ENCODE measurements around the gene RPS27L.

RPS27L gene

DNA sequence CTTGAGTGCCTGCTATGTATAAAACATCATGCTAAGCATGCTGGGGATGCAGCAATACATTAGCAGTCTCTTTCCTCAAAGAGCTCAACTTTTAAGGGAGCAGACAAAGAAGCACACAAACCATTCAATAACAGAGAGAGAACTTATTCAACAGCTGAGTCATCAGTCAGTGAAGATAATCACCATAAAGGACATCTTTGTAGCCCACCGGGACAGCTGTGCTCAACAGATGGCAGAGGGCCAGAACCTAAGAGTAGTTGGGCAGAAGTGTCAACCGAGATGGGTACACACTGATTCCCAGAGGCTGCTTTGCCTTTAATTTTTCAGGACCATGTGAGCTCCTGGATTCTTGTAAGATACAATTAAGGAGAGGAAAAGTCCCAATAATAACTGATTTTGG lies 27.9 kb upstream of the RPS27L start:
- no peak overlapping the region for H3K4me3 ChIP-seq (ENCODE audit: low read depth, low read length)
- no peak overlapping the region for H3K27ac ChIP-seq (ENCODE audit: extremely low read depth, low read depth, low read length)
- H3K36me3 ChIP-seq (ENCODE audit: control insufficient read depth in 2 of 2, insufficient read depth in 1 of 2, low read length in 2 of 2), result no peaks in the 10 kb centered on the region
- H3K4me1 ChIP-seq (ENCODE audit: control insufficient read depth, insufficient read depth, low read length), result no peaks in the 10 kb centered on the region
- no peaks in the 10 kb centered on the region for H3K9me3 ChIP-seq (ENCODE audit: control insufficient read depth, insufficient read depth, low read depth, low read length)
- no peak for TF ChIP-seq MYNN (tag by site-specific recombination; IDR thresholded peaks at IDR 0.05; ENCODE audit: borderline replicate concordance)
- TF ChIP-seq IKZF3 (tag by site-specific recombination; IDR thresholded peaks at IDR 0.05), result no peak
- no peak for TF ChIP-seq ZNF473 (tag by site-specific recombination; IDR thresholded peaks at IDR 0.05)
- TF ChIP-seq REPIN1 (tag by site-specific recombination; IDR thresholded peaks at IDR 0.05; ENCODE audit: low read depth), result no peak
- TF ChIP-seq SALL2 (tag by site-specific recombination; IDR thresholded peaks at IDR 0.05; ENCODE audit: borderline replicate concordance), result no peak
- TF ChIP-seq ZNF223 (tag by site-specific recombination; IDR thresholded peaks at IDR 0.05), result no peak
- no peak for TF ChIP-seq ZNF175 (tag by site-specific recombination; IDR thresholded peaks at IDR 0.05)
- ChIA-PET POLR2A (interaction anchor here (0.6 kb wide), 1 partner anchor 63 kb away, joined by 3 read pairs; the partner anchor contains the start of gene LACTB), CTCF (no interaction called here)

DNA sequence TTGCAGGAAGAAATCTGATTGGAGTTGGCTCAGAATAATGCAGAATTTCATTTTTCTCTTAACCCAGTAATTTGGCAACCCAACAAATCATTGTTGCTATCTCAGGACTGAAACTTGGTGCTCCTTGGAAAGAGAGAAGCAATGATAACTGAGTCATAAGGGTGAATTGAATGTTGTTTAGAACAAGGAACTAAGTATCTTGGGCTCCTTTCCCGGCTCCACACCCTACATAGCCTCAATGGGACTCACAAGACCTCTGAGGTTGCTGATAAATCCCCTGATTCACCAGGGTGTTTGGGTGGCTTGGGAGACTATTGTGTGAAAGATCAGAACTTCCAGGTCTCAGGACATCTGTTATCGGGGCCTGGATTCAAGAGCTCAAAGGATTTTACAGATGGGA lies 24.4 kb upstream of the RPS27L start:
- ChIA-PET CTCF (no interaction called here), POLR2A (interaction anchor here (1.5 kb wide), 1 partner anchor 24 kb away, joined by 3 read pairs; the partner anchor contains the start of gene RPS27L)
- Histone ChIP-seq H3K4me3 (ENCODE audit: low read depth, low read length) (no peak overlapping the region), H3K36me3 (ENCODE audit: control insufficient read depth in 2 of 2, insufficient read depth in 1 of 2, low read length in 2 of 2) (no peaks in the 10 kb centered on the region), H3K27ac (ENCODE audit: extremely low read depth, low read depth, low read length) (no peak overlapping the region), H3K9me3 (ENCODE audit: control insufficient read depth, insufficient read depth, low read depth, low read length) (no peaks in the 10 kb centered on the region), H3K4me1 (ENCODE audit: control insufficient read depth, insufficient read depth, low read length) (0 out of 2 replicates have a peak, but pooled peaks cover 2% of the 10 kb centered on the region)
- TF ChIP-seq ZNF202 (tag by site-specific recombination; IDR thresholded peaks at IDR 0.05; ENCODE audit: borderline replicate concordance), result no peak
- no peak for TF ChIP-seq ZNF660 (tag by site-specific recombination; IDR thresholded peaks at IDR 0.05)
- no peak for TF ChIP-seq ZNF426 (tag by site-specific recombination; IDR thresholded peaks at IDR 0.05)
- TF ChIP-seq ZNF146 (tag by site-specific recombination; IDR thresholded peaks at IDR 0.05), result no peak
- no peak for TF ChIP-seq ZNF112 (tag by site-specific recombination; IDR thresholded peaks at IDR 0.05)
- TF ChIP-seq ZFHX2 (tag by site-specific recombination; conservative IDR thresholded peaks at IDR 0.05), result no peak
- TF ChIP-seq ZBTB8A (tag by site-specific recombination; IDR thresholded peaks at IDR 0.05), result no peak
- TF ChIP-seq ZNF133 (tag by site-specific recombination; IDR thresholded peaks at IDR 0.05), result no peak
- no peak for TF ChIP-seq ZNF311 (tag by site-specific recombination; IDR thresholded peaks at IDR 0.05; ENCODE audit: borderline replicate concordance)
- no peak for TF ChIP-seq PRDM1 (tag by site-specific recombination; IDR thresholded peaks at IDR 0.05)
- no peak for TF ChIP-seq KLF16 (tag by site-specific recombination; IDR thresholded peaks at IDR 0.05)
- no peak for TF ChIP-seq ZNF324 (tag by site-specific recombination; IDR thresholded peaks at IDR 0.05)
- no peak for TF ChIP-seq ZNF747 (tag by site-specific recombination; IDR thresholded peaks at IDR 0.05)
- TF ChIP-seq ZNF114 (tag by site-specific recombination; IDR thresholded peaks at IDR 0.05), result no peak
- TF ChIP-seq ZNF768 (tag by site-specific recombination; IDR thresholded peaks at IDR 0.05), result no peak
- TF ChIP-seq SCRT1 (tag by site-specific recombination; IDR thresholded peaks at IDR 0.05; ENCODE audit: borderline replicate concordance), result no peak
- no peak for TF ChIP-seq ZNF701 (tag by site-specific recombination; IDR thresholded peaks at IDR 0.05)
- TF ChIP-seq, protein P1, sequence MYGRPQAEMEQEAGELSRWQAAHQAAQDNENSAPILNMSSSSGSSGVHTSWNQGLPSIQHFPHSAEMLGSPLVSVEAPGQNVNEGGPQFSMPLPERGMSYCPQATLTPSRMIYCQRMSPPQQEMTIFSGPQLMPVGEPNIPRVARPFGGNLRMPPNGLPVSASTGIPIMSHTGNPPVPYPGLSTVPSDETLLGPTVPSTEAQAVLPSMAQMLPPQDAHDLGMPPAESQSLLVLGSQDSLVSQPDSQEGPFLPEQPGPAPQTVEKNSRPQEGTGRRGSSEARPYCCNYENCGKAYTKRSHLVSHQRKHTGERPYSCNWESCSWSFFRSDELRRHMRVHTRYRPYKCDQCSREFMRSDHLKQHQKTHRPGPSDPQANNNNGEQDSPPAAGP (tag by site-specific recombination; IDR thresholded peaks at IDR 0.05), result no peak
- TF ChIP-seq ZNF248 (tag by site-specific recombination; IDR thresholded peaks at IDR 0.05), result no peak

Data from HEK293 (cell line).